Right lobe of liver (tissue), 4 donors: Measurements from ENCODE around the gene TEX36.

ENCODE experiments used
- CTCF ChIP-seq, 4 donors: fragments of 200-600 bp in 3 of 4; fragments of 450-650 bp in 1 of 4; IDR thresholded peaks; one replicate each; pipeline versions ENCODE4 v1.5.1 to v1.8.0; 2016 to 2022; ENCODE audit warnings: antibody characterized with exemption in 4 of 4, mild to moderate bottlenecking in 2 of 4
- POLR2A ChIP-seq: fragments of 450-650 bp; IDR thresholded peaks from one replicate; pipeline ENCODE4 v1.6.1; 2017; ENCODE audit warnings: antibody characterized with exemption, mild to moderate bottlenecking
- donor health status: DM: no; HTN: no; CAD: no.
- donor health status: DM: no; HTN: no; CAD: no.
- donor health status: DM: no; HTN: yes; CAD: no.

GRCh38 chr10:125608474-125608873 lies 74.5 kb downstream of the TEX36 start:
- no peak for TF ChIP-seq POLR2A
- no peak for TF ChIP-seq CTCF (IDR thresholded peaks at IDR 0.05)
